Measurements from ENCODE around the gene UFD1.

DNA sequence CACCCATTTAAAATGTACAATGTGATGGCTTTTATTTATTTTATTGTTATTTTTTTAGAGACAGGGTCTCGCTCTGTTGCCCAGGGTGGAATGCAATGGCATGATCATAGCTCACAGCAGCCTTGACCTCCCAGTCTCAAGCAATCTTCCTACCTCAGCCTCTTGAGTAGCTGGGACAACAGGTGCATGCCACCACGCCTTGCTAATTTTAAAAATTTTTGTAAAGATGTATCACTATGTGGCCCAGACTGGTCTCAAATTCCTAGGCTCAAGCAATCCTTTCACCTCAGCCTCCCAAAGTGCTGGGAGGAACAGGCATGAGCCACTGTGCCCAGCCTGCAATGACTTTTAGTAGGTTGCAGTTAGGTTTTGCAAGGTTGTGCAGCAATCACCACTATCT is 30.9 kb upstream of the UFD1 start:
- TF ChIP-seq CTCF (IDR thresholded peaks at IDR 0.05; ENCODE audit: low read depth, low read length), result no peak
- TF ChIP-seq EZH2phosphoT487 (IDR thresholded peaks at IDR 0.05; ENCODE audit: low read depth), result no peak
